Measurements from ENCODE around the gene GPBAR1. TPM values are rescaled to one million over a fixed set of nuclear protein-coding genes. Genes with fewer than 3 reads are reported as not detected.
A peak's percentile ranks its signal among the peaks of the same experiment; 100 is the strongest.

GPBAR1 gene
- total and polyA plus RNA-seq, 5 donors from 2014 or later: 1.2 TPM; not detected in 4

DNA sequence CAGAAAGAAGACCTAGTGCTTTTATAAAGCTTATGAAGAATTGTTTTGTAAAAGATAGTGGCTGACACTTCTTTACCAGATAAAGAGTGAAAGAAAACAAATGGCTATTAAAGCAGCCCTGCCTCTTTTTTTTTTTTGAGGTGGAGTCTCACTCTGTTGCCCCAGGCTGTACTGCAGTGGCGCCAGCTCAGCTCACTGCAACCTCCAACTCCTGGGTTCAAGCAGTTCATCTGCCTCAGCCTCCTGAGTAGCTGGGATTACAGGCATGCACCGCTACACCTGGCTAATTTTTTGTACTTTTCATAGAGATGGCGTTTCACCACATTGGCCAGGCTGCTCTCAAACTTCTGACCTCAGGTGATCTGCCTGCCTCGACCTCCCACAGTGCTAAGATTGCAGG lies 31.0 kb upstream of the GPBAR1 start:
- H3K4me1 ChIP-seq (ENCODE audit: control insufficient read depth, insufficient read depth, low read length, poor library complexity, severe bottlenecking): peaks cover 61% of the 10 kb centered on the region
- no peaks in the 10 kb centered on the region for H3K9me3 Mint-ChIP-seq
- H3K4me1 Mint-ChIP-seq: peaks cover 32 to 82% (median 61%) of the 10 kb centered on the region in 4 donors
- H3K27me3 ChIP-seq (ENCODE audit: control insufficient read depth, insufficient read depth, low read length): no peaks in the 10 kb centered on the region
- DNase-seq (peak in 1 of 3 donors; percentile 38), ATAC-seq (ENCODE audit: low read depth in 2 of 2) (no peak)
- peak overlapping the region; percentile 68 for H3K4me3 ChIP-seq (ENCODE audit: low read depth, low read length)
- H3K9me3 ChIP-seq (ENCODE audit: control insufficient read depth in 2 of 2, low read length in 2 of 2): no peaks in the 10 kb centered on the region
- peaks cover 76% of the 10 kb centered on the region for H3K36me3 ChIP-seq (ENCODE audit: control insufficient read depth, insufficient read depth, low read length)
- peak overlapping the region in 3 of 4 donors; percentile 4 to 77 (median 58) for H3K4me3 Mint-ChIP-seq
- H3K27me3 Mint-ChIP-seq: no peaks in the 10 kb centered on the region
- peak overlapping the region; percentile 78 for H3K27ac ChIP-seq (ENCODE audit: insufficient read depth, low read length, poor library complexity, severe bottlenecking)
- H3K36me3 Mint-ChIP-seq: peaks cover 51% of the 10 kb centered on the region
- H3K27ac Mint-ChIP-seq: peak overlapping the region; percentile 42 to 87 (median 60)

DNA sequence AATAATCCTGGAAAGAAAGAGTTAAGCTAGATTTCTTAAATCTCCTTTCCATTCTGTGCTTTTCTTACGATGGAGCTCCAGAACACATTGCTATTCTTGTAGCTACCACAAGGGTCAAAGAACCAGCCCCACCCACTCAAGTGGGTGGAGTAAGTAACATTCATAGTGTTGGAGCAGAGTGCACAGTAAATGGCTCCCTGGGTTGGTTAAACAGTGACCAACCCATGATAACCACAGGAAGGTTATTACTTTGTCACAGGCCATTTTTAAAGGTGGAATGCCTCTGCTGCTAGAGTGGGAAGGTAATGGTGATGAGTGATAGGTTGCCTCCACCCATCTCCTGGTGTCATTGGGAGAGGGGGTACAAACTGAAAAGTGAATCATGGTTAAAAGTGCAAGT lies 29.9 kb upstream of the GPBAR1 start:
- H3K27ac Mint-ChIP-seq: peak overlapping the region; percentile 71 to 87 (median 77)
- peak overlapping the region; percentile 78 for H3K27ac ChIP-seq (ENCODE audit: insufficient read depth, low read length, poor library complexity, severe bottlenecking)
- H3K9me3 Mint-ChIP-seq: no peaks in the 10 kb centered on the region
- H3K36me3 ChIP-seq (ENCODE audit: control insufficient read depth, insufficient read depth, low read length): peaks cover 79% of the 10 kb centered on the region
- peaks cover 24 to 72% (median 53%) of the 10 kb centered on the region in 4 donors for H3K4me1 Mint-ChIP-seq
- peaks cover 47% of the 10 kb centered on the region for H3K36me3 Mint-ChIP-seq
- no peaks in the 10 kb centered on the region for H3K27me3 ChIP-seq (ENCODE audit: control insufficient read depth, insufficient read depth, low read length)
- no peaks in the 10 kb centered on the region for H3K27me3 Mint-ChIP-seq
- DNase-seq (peak in 2 of 3 donors; percentile 26 to 69), ATAC-seq (ENCODE audit: low read depth in 2 of 2) (peak in 1 of 2 donors; percentile 27)
- peaks cover 50% of the 10 kb centered on the region for H3K4me1 ChIP-seq (ENCODE audit: control insufficient read depth, insufficient read depth, low read length, poor library complexity, severe bottlenecking)
- peak overlapping the region; percentile 46 to 74 (median 55) for H3K4me3 Mint-ChIP-seq
- peak overlapping the region; percentile 44 for H3K4me3 ChIP-seq (ENCODE audit: low read depth, low read length)
- H3K9me3 ChIP-seq (ENCODE audit: control insufficient read depth in 2 of 2, low read length in 2 of 2): no peaks in the 10 kb centered on the region

DNA sequence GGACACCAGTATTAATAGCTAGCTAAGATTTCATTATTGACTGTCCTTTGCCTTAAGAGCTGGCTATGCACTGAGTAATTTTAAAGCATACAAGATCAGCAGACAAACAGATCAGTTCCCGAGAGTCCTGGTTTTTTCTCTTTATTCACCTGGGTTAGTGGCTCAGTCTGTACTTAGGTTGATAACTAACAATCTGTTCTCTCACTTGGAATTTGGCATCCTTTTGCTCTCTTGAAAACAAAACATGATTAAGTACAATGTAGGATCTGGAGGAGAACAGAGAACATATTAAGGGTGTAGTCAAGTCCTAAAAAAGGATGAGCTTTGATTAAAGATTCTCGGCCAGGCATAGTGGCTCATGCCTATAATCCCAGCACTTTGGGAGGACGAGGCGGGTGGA lies 27.3 kb upstream of the GPBAR1 start:
- H3K27me3 Mint-ChIP-seq: no peaks in the 10 kb centered on the region
- H3K27ac Mint-ChIP-seq: peak overlapping the region; percentile 26 to 60 (median 39)
- H3K4me1 Mint-ChIP-seq: peaks cover 21 to 53% (median 40%) of the 10 kb centered on the region in 4 donors
- DNase-seq (no peak), ATAC-seq (ENCODE audit: low read depth in 2 of 2) (no peak)
- Histone ChIP-seq H3K4me3 (ENCODE audit: low read depth, low read length) (no peak overlapping the region), H3K27ac (ENCODE audit: insufficient read depth, low read length, poor library complexity, severe bottlenecking) (no peak overlapping the region), H3K9me3 (ENCODE audit: control insufficient read depth in 2 of 2, low read length in 2 of 2) (no peaks in the 10 kb centered on the region), H3K4me1 (ENCODE audit: control insufficient read depth, insufficient read depth, low read length, poor library complexity, severe bottlenecking) (peaks cover 29% of the 10 kb centered on the region), H3K36me3 (ENCODE audit: control insufficient read depth, insufficient read depth, low read length) (peaks cover 88% of the 10 kb centered on the region), H3K27me3 (ENCODE audit: control insufficient read depth, insufficient read depth, low read length) (no peaks in the 10 kb centered on the region)
- peaks cover 52% of the 10 kb centered on the region for H3K36me3 Mint-ChIP-seq
- H3K4me3 Mint-ChIP-seq: no peak overlapping the region
- no peaks in the 10 kb centered on the region for H3K9me3 Mint-ChIP-seq

DNA sequence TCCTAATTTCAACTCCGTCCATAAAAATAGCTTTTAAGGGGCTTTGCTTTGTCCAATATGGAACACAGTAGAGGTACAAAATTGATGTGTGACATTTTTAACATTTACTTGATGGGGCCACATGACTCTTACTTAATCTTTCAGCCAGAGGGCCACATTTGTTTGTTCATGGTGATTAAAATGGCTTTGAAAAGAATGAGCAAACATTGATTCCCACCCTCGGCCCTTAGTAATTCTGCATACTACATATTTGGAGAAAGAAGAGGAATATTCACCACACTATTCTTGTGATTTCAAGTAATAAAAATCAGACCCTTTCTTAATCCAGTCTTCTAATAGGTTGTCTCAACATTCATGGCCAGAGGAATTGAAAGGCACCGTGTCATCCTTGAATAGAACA lies 26.3 kb upstream of the GPBAR1 start:
- ATAC-seq (ENCODE audit: low read depth in 2 of 2) (no peak), DNase-seq (no peak)
- Histone ChIP-seq H3K27ac (ENCODE audit: insufficient read depth, low read length, poor library complexity, severe bottlenecking) (no peak overlapping the region), H3K9me3 (ENCODE audit: control insufficient read depth in 2 of 2, low read length in 2 of 2) (no peaks in the 10 kb centered on the region), H3K36me3 (ENCODE audit: control insufficient read depth, insufficient read depth, low read length) (peaks cover 95% of the 10 kb centered on the region), H3K27me3 (ENCODE audit: control insufficient read depth, insufficient read depth, low read length) (no peaks in the 10 kb centered on the region), H3K4me3 (ENCODE audit: low read depth, low read length) (no peak overlapping the region), H3K4me1 (ENCODE audit: control insufficient read depth, insufficient read depth, low read length, poor library complexity, severe bottlenecking) (peaks cover 20% of the 10 kb centered on the region)
- H3K36me3 Mint-ChIP-seq: peaks cover 55% of the 10 kb centered on the region
- peaks cover 17 to 44% (median 33%) of the 10 kb centered on the region in 4 donors for H3K4me1 Mint-ChIP-seq
- peak overlapping the region in 2 of 3 donors; percentile 22 to 32 for H3K27ac Mint-ChIP-seq
- H3K4me3 Mint-ChIP-seq: no peak overlapping the region
- no peaks in the 10 kb centered on the region for H3K9me3 Mint-ChIP-seq
- H3K27me3 Mint-ChIP-seq: no peaks in the 10 kb centered on the region

DNA sequence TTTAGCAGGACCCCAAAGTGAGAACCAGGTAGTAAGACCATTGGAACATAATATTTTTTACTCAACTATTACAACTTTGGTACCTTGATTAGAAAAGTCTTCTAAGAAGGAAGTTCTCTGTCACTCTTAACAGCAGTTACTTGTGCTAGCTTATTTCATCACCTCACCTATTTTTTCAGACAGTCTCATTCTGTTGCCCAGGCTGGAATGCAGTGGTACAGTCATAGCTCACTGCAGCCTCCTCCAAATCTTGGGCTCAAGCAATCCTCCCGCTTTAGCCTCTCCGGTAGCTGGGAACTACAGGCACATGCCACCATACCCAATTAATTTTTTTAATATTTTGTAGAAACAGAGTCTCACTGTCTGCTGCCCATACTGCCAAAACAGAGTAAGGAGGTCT lies 25.8 kb upstream of the GPBAR1 start:
- H3K27me3 Mint-ChIP-seq: no peaks in the 10 kb centered on the region
- Histone ChIP-seq H3K27me3 (ENCODE audit: control insufficient read depth, insufficient read depth, low read length) (no peaks in the 10 kb centered on the region), H3K4me3 (ENCODE audit: low read depth, low read length) (no peak overlapping the region), H3K27ac (ENCODE audit: insufficient read depth, low read length, poor library complexity, severe bottlenecking) (no peak overlapping the region), H3K4me1 (ENCODE audit: control insufficient read depth, insufficient read depth, low read length, poor library complexity, severe bottlenecking) (peaks cover 15% of the 10 kb centered on the region), H3K36me3 (ENCODE audit: control insufficient read depth, insufficient read depth, low read length) (peaks cover 94% of the 10 kb centered on the region), H3K9me3 (ENCODE audit: control insufficient read depth in 2 of 2, low read length in 2 of 2) (no peaks in the 10 kb centered on the region)
- peaks cover 17 to 44% (median 31%) of the 10 kb centered on the region in 4 donors for H3K4me1 Mint-ChIP-seq
- no peaks in the 10 kb centered on the region for H3K9me3 Mint-ChIP-seq
- H3K36me3 Mint-ChIP-seq: peaks cover 55% of the 10 kb centered on the region
- no peak overlapping the region for H3K4me3 Mint-ChIP-seq
- ATAC-seq (ENCODE audit: low read depth in 2 of 2): no peak
- DNase-seq: no peak
- H3K27ac Mint-ChIP-seq: peak overlapping the region in 1 of 3 donors; percentile 32

DNA sequence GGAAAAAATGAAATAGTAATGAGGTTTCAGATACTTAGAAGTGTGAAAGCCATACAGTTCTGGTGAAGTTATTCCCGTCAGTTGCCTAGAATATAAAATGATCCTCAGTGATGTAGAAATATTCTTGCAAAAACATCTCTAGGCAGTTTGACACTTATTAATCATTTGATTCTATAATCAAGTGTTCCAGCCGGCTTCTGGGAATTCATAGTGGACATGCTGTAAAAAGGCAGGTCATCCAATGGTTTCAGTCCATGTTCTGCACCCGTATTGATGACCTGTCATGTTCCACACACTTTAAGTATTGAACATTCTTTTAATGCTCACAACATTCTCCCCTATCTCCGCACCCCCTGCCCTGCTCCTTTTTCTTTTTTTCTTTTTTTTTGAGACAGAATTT lies 24.0 kb upstream of the GPBAR1 start:
- Histone ChIP-seq H3K4me1 (ENCODE audit: control insufficient read depth, insufficient read depth, low read length, poor library complexity, severe bottlenecking) (peaks cover 7% of the 10 kb centered on the region), H3K9me3 (ENCODE audit: control insufficient read depth in 2 of 2, low read length in 2 of 2) (no peaks in the 10 kb centered on the region), H3K27ac (ENCODE audit: insufficient read depth, low read length, poor library complexity, severe bottlenecking) (no peak overlapping the region), H3K4me3 (ENCODE audit: low read depth, low read length) (no peak overlapping the region), H3K27me3 (ENCODE audit: control insufficient read depth, insufficient read depth, low read length) (no peaks in the 10 kb centered on the region), H3K36me3 (ENCODE audit: control insufficient read depth, insufficient read depth, low read length) (peaks cover 92% of the 10 kb centered on the region)
- Mint-ChIP-seq H3K4me3 (no peak overlapping the region), H3K36me3 (peaks cover 50% of the 10 kb centered on the region), H3K27me3 (no peaks in the 10 kb centered on the region), H3K9me3 (no peaks in the 10 kb centered on the region), H3K27ac (no peak overlapping the region), H3K4me1 (peaks cover 10 to 39% (median 21%) of the 10 kb centered on the region in 4 donors)
- no peak for ATAC-seq (ENCODE audit: low read depth in 2 of 2)
- no peak for DNase-seq

DNA sequence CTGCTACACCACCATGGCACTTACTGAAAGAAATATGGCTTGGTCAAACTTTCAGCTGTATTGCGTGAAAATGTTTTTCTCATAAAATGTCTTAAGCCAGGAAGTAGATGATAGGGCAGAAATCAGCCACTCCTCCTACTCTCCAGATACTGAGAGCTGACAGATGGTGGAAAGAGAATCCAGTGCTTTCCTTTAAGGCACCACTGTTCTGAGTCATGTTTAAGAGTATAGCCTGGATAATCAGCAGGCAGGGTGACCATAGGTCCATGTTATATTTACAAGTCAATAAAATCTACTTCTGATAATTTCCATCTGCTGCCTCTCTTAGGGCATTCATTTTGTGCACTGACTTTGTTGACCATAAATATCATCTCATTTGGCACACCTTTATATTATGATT lies 21.9 kb upstream of the GPBAR1 start:
- Mint-ChIP-seq H3K4me1 (peaks cover 13 to 40% (median 21%) of the 10 kb centered on the region in 4 donors), H3K9me3 (no peaks in the 10 kb centered on the region), H3K27ac (peak overlapping the region in 1 of 3 donors; percentile 15), H3K27me3 (no peaks in the 10 kb centered on the region), H3K36me3 (peaks cover 51% of the 10 kb centered on the region), H3K4me3 (no peak overlapping the region)
- H3K27me3 ChIP-seq (ENCODE audit: control insufficient read depth, insufficient read depth, low read length): no peaks in the 10 kb centered on the region
- peak overlapping the region; percentile 18 for H3K27ac ChIP-seq (ENCODE audit: insufficient read depth, low read length, poor library complexity, severe bottlenecking)
- no peak overlapping the region for H3K4me3 ChIP-seq (ENCODE audit: low read depth, low read length)
- peaks cover 6% of the 10 kb centered on the region for H3K4me1 ChIP-seq (ENCODE audit: control insufficient read depth, insufficient read depth, low read length, poor library complexity, severe bottlenecking)
- DNase-seq (no peak), ATAC-seq (ENCODE audit: low read depth in 2 of 2) (no peak)
- no peaks in the 10 kb centered on the region for H3K9me3 ChIP-seq (ENCODE audit: control insufficient read depth in 2 of 2, low read length in 2 of 2)
- peaks cover 95% of the 10 kb centered on the region for H3K36me3 ChIP-seq (ENCODE audit: control insufficient read depth, insufficient read depth, low read length)

DNA sequence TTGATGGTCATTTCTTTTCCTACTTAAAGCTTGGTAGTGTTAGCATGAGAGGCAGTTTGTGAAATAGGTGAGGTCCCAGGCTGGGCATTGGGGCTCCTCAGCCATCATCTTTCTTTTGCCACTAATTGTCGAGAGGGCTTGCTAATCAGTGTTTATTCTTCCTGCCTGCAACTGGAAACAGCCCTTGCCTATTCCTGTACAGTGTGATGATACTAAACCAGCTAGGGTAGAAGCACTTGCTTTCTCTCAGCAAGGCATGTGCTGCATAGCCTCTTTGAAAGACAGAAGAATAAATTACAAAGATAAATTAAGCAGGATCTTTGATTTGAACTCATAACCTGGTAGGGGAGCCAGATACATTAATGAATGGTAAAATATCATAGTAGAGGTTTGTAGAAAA lies 16.6 kb upstream of the GPBAR1 start:
- Mint-ChIP-seq H3K27me3 (no peaks in the 10 kb centered on the region), H3K36me3 (peaks cover 37% of the 10 kb centered on the region), H3K9me3 (no peaks in the 10 kb centered on the region), H3K4me1 (peaks cover 4 to 34% (median 25%) of the 10 kb centered on the region in 4 donors), H3K27ac (peak overlapping the region in 2 of 3 donors; percentile 82 to 86), H3K4me3 (no peak overlapping the region)
- Histone ChIP-seq H3K4me1 (ENCODE audit: control insufficient read depth, insufficient read depth, low read length, poor library complexity, severe bottlenecking) (peaks cover 6% of the 10 kb centered on the region), H3K27me3 (ENCODE audit: control insufficient read depth, insufficient read depth, low read length) (no peaks in the 10 kb centered on the region), H3K4me3 (ENCODE audit: low read depth, low read length) (no peak overlapping the region), H3K27ac (ENCODE audit: insufficient read depth, low read length, poor library complexity, severe bottlenecking) (no peak overlapping the region), H3K9me3 (ENCODE audit: control insufficient read depth in 2 of 2, low read length in 2 of 2) (no peaks in the 10 kb centered on the region), H3K36me3 (ENCODE audit: control insufficient read depth, insufficient read depth, low read length) (peaks cover 95% of the 10 kb centered on the region)
- ATAC-seq (ENCODE audit: low read depth in 2 of 2): no peak
- DNase-seq: no peak

Measured in CD4-positive, CD25-positive, alpha-beta regulatory T cell (primary cell).